Measurements from ENCODE around the gene NANOGP8. TPM values are rescaled to one million over a fixed set of nuclear protein-coding genes. Genes with fewer than 3 reads are reported as not detected.

NANOGP8 gene
- total RNA-seq, 1 donor from 2014 or later: not detected

GRCh38 chr15:35066094-35066493, 19.0 kb downstream of the NANOGP8 start:
- DNase-seq (ENCODE audit: missing footprints) (no peak), ATAC-seq (no peak)
- intact Hi-C loops (cut with DNase I): no loop called here

GRCh38 chr15:35064576-35065190, 20.4 kb downstream of the NANOGP8 start:
- DNase-seq (ENCODE audit: missing footprints) (no peak), ATAC-seq (no peak)
- intact Hi-C loops (cut with DNase I): no loop called here

DNA sequence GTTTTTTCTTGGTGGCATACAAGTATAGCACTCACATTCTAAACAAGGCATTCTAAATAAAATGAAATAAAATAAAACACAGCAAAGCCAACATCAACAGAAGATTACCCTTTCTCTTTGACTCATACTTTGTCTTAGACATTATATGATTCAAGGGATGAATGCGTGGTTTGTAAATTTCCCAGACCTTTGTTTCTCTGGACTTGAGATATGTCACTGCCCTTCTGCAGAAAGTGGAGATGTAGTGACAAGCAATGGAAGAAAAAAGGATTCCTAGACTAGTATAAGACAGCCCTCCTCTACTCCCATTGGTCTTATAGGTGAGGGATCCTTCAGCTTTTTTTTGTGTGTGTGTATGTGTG, 22.4 kb downstream of the NANOGP8 start:
- intact Hi-C loops (cut with DNase I): no loop called here
- ATAC-seq: no peak
- DNase-seq (ENCODE audit: missing footprints): no peak

GRCh38 chr15:35061825-35062737, 23.0 kb downstream of the NANOGP8 start:
- ATAC-seq (no peak), DNase-seq (ENCODE audit: missing footprints) (no peak)
- intact Hi-C loops (cut with DNase I): no loop called here

- intact Hi-C loops (cut with DNase I): no loop called here
- no peak for ATAC-seq
- DNase-seq (ENCODE audit: missing footprints): no peak
These were observed 23.8 kb downstream of the NANOGP8 start for GRCh38 chr15:35061161-35061824.

DNA sequence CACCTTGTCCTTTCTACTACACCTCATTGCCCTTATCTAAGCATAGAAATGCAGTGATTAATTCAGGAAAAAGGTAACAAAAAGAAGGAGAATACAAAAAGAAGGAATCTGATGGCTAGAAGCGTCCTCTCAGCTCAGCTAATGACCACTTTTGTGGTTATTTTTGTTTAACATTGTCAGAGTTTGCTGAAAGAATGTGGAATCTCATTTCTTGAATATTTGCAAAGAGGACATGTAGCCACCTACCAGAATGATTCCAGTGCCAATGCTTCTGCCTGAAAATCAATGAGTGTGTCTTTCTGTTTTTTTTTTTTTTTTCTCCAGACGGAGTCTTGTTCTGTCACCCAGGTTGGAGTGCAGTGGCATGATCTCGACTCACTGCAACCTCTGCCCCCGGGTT, 24.5 kb downstream of the NANOGP8 start:
- intact Hi-C loops (cut with DNase I): no loop called here
- DNase-seq (ENCODE audit: missing footprints) (no peak), ATAC-seq (no peak)

DNA sequence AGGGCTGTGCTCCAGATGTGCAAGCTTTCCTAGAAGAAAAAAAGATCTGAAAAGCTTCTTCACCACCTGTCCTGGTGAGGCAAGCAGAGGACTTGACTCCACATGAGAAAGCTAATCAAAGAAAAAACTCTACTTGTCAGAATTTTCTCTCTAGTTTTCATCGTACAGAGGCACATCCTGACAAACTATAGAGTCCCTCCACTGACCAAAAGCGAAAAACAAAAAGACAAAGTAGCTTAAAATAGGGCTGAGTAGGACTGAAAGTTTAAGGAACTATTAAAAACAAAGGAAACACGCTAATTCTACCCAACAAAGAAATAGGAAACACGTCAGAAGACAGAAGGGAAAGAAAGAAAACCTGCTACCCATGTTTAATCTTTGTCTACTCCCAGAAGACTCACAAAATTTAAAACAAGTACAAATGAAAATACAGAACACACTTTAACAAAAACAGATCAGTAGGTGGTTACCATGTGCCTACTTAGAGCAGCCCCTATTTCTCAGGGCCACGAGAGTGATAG, 26.5 kb downstream of the NANOGP8 start:
- intact Hi-C loops (cut with DNase I): no loop called here
- no peak for ATAC-seq
- no peak for DNase-seq (ENCODE audit: missing footprints)

- ATAC-seq (no peak), DNase-seq (ENCODE audit: missing footprints) (no peak)
- intact Hi-C loops (cut with DNase I): no loop called here
These were observed 29.5 kb downstream of the NANOGP8 start for GRCh38 chr15:35055416-35056105.

DNA sequence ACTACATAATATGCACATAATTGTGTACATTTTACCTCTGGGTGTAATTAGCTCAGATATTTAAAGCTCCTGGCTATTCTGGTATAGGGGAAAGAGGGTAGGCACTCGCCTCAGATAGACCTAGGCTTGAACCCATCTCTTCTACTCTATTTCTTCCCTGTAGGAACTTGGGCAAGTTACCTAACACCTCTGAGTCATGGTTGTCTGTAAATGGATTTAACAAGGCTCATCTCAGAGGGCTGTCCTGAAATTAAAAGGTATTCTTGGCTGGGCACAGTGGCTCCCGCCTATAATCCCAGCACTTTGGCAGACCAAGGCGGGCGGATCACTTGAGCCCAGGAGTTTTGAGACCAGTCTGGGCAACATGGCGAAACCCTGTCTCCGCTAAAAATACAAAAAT, 30.7 kb downstream of the NANOGP8 start:
- DNase-seq (ENCODE audit: missing footprints) (no peak), ATAC-seq (no peak)
- intact Hi-C loops (cut with DNase I): no loop called here

GRCh38 chr15:35047996-35048395, 37.1 kb downstream of the NANOGP8 start:
- no peak for DNase-seq (ENCODE audit: missing footprints)
- no peak for ATAC-seq
- intact Hi-C loops (cut with DNase I): no loop called here

DNA sequence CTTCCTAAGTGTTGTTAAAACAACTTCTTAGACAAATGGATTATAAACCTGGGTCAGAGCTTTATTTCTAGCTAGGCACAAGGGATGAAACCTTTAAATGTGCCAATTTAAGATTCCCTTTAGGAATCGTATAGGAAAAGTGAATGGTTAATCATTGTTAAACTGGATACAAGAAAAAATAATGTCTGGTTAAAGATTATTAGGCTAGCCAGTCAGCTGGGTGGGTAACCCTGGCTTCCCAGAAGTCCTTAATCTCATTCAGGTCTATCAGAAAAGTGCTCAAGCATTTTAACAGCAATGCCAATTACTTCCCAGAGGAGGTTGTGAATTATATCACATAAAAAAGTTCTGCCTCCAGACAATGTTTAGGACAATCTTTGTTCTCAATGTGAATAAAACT, 37.6 kb downstream of the NANOGP8 start:
- ATAC-seq: no peak
- intact Hi-C loops (cut with DNase I): no loop called here

GRCh38 chr15:35043373-35044095, 41.6 kb downstream of the NANOGP8 start:
- intact Hi-C loops (cut with DNase I): no loop called here
- no peak for DNase-seq (ENCODE audit: missing footprints)
- no peak for ATAC-seq

More for the DNA sequence above, 37.6 kb downstream of the NANOGP8 start:
- no peak for DNase-seq (ENCODE audit: missing footprints)

DNA sequence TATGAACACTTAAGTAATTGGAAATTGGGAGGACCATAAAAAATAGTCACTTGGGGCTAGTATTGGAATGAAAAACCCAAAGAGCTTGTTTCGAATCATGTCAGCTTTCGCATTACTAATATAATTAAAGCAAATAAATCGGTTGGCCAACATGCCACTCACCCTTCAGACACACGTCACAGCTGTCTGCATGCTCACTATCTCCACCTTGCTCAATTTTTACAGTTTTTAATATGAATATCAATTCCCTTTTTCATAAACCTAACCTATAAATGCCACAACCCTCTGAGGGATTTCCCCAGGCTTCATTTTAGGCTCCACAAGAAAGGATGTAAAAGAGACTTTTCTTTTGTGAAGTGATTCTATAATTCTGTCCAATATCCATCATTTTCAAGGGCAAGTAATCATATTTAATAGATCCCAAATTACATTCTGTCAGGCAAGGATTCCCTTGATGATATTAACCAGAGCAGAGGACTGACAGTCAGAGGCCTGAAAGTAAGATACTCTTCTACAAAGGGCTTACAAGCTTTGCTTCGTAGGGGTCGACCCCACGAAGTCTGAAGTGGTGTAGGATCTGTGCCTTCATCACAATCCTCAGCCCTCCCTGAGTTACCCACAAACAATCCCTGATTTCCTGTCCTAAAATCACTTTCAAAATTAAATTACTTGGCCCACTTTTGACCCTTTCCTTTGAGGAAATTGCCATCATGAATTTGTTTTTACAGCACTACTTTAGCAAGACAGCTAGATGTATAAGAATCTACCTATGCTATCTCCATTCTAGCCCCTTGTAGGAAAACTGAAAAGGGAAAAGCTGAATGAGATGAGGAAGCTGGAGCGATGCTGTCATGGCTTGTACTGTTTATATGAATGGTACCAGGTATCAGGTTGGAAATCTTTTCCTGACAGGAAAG, 44.5 kb downstream of the NANOGP8 start:
- intact Hi-C loops (cut with DNase I): no loop called here
- DNase-seq (ENCODE audit: missing footprints): no peak
- no peak for ATAC-seq

DNA sequence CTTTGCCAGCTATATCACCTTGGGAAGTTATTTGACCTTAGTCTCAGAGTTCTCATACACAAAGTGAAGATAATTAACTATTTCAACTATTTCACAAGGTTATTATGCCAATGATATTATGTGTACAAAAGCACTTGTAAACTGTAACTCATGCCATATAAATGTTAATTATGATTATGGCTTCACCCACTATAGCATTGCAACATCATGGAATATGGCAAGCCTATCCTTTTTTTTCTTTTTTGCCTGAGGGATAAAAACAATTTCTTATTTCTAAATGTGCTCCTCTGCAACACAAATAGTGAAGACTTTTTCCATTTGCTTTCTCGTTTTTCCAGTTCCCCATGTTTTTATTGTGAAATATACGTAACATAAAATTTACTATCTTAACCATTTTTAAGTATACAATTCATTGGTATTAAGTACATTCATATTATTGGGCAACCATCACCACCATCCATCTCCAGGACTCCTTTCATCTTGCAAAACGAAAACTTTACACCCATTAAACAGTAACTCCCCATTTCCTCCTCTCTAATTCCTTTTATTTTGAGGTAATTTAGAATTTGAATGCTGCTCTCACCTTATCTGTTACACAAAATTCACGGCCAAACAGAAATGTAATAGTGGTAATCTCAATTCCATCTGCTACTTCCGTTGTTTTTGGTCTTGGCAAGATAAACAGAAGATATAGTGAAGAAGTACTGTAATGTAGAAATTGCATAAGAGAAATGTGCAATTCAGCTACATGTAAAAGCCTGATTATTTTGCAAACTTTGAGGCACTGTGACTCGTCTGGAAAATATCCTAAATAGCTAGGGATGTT, 46.3 kb downstream of the NANOGP8 start:
- no peak for ATAC-seq
- intact Hi-C loops (cut with DNase I): no loop called here
- no peak for DNase-seq (ENCODE audit: missing footprints)
